DMS53 (cell line): ENCODE results near the gene DCLK3.

Experiments used
- DNase-seq: peaks from one replicate; lab custom pipeline; 2025; lab: John Stamatoyannopoulos, UW

DCLK3 gene

GRCh38 chr3:36677331-36678007 lies 86.9 kb downstream of the DCLK3 start:
- peak; percentile 4 for DNase-seq

- DNase-seq: no peak
Observed at GRCh38 chr3:36674816-36675215, 89.5 kb downstream of the DCLK3 start.

- DNase-seq: no peak
Observed at GRCh38 chr3:36669764-36670163, 94.6 kb downstream of the DCLK3 start.

- DNase-seq: no peak
Observed at GRCh38 chr3:36666166-36666565, 98.2 kb downstream of the DCLK3 start.

- DNase-seq: no peak
Observed at GRCh38 chr3:36663666-36664291, 100.6 kb downstream of the DCLK3 start.

GRCh38 chr3:36662626-36663025 lies 101.7 kb downstream of the DCLK3 start:
- no peak for DNase-seq
